ENCODE results near the gene LY6G5B.

DNA sequence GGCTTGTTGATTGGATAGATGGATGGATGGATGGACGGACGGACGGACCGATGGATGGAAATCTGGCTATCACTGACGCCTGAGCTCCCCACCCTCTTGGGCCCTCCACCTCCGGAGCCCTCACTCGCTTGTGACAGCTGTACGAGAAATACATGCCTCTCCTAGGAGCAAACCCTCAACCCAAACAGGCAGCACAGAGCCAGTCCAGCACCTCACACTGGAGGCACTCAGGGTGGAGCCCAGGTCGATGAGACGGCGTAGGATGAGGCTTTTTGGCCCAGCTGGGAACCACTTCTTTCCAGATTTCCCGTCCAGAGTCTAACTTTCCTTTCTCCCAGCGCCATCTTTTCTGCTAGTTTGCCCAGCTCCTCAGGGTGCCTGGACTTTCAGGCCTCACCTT, 13.8 kb downstream of the LY6G5B start:
- TF ChIP-seq CTCF (IDR thresholded peaks at IDR 0.05; ENCODE audit: low read depth, low read length) = no peak
- TF ChIP-seq EZH2phosphoT487 (IDR thresholded peaks at IDR 0.05; ENCODE audit: low read depth) = no peak

All from OCI-LY3 (cell line).